Chondrocyte (in vitro differentiated cells): ENCODE data around the gene CELF6. TPM values are rescaled to one million over a fixed set of nuclear protein-coding genes. Genes with fewer than 3 reads are reported as not detected.

Experiments
- DNase-seq: peaks from one replicate; pipeline ENCODE4 v3.0.0; 2021; ENCODE audit warnings: mixed read lengths, low spot score
- H3K27ac Mint-ChIP-seq: one replicate; pipeline ENCODE4 v1.8.0; 2021; ENCODE audit warnings: mild to moderate bottlenecking, moderate library complexity, mixed read lengths; ENCODE audit not compliant: unreplicated experiment
- H3K27me3 Mint-ChIP-seq: 2 replicates; pipeline ENCODE4 v1.8.0; 2021; ENCODE audit warnings: low read depth, mixed read lengths
- H3K36me3 Mint-ChIP-seq: 2 replicates; pipeline ENCODE4 v1.8.0; 2021; ENCODE audit warnings: low read depth, mixed read lengths
- H3K4me1 Mint-ChIP-seq: 2 replicates; pipeline ENCODE4 v1.8.0; 2021; ENCODE audit warnings: low read depth, mild to moderate bottlenecking, mixed read lengths
- H3K4me3 Mint-ChIP-seq: one replicate; pipeline ENCODE4 v1.8.0; 2021; ENCODE audit warnings: mild to moderate bottlenecking, moderate library complexity, mixed read lengths; ENCODE audit not compliant: unreplicated experiment
- H3K9me3 Mint-ChIP-seq: 2 replicates; pipeline ENCODE4 v1.8.0; 2021; ENCODE audit warnings: low read depth, mixed read lengths
- CTCF ChIP-seq: fragments of 200-600 bp; sonication (generic); IDR thresholded peaks from 2 replicates; pipeline ENCODE4 v1.5.0; 2021; ENCODE audit warnings: antibody characterized with exemption, mild to moderate bottlenecking, moderate library complexity
- total RNA-seq: library from RNA; stranded (reverse); gene quantifications from 3 replicates; pipeline ENCODE4 v1.2.1, GENCODE V29; 2021

The CELF6 gene
- total RNA-seq, 1 donor from 2014 or later, result 0.42 TPM

- no peaks in the 10 kb centered on the region for H3K9me3 Mint-ChIP-seq
- H3K4me1 Mint-ChIP-seq, result peaks cover 4% of the 10 kb centered on the region
- no peak overlapping the region for H3K4me3 Mint-ChIP-seq
Observed at GRCh38 chr15:72345280-72345679, 25.3 kb upstream of the CELF6 start.

GRCh38 chr15:72344602-72345001 lies 24.6 kb upstream of the CELF6 start:
- DNase-seq, result no peak
- no peaks in the 10 kb centered on the region for H3K27me3 Mint-ChIP-seq
- no peak for TF ChIP-seq CTCF
- H3K4me3 Mint-ChIP-seq, result no peak overlapping the region
- H3K4me1 Mint-ChIP-seq, result peaks cover 11% of the 10 kb centered on the region
- H3K9me3 Mint-ChIP-seq, result no peaks in the 10 kb centered on the region
- no peak overlapping the region for H3K27ac Mint-ChIP-seq
- peaks cover 22% of the 10 kb centered on the region for H3K36me3 Mint-ChIP-seq

More at GRCh38 chr15:72345280-72345679, 25.3 kb upstream of the CELF6 start:
- Mint-ChIP-seq H3K36me3 (peaks cover 22% of the 10 kb centered on the region), H3K27me3 (no peaks in the 10 kb centered on the region), H3K27ac (no peak overlapping the region)
- DNase-seq, result no peak
- TF ChIP-seq CTCF, result no peak

GRCh38 chr15:72342385-72342784 lies 22.4 kb upstream of the CELF6 start:
- TF ChIP-seq CTCF, result peak; percentile 69
- peaks cover 17% of the 10 kb centered on the region for H3K36me3 Mint-ChIP-seq
- no peak overlapping the region for H3K27ac Mint-ChIP-seq
- peaks cover 23% of the 10 kb centered on the region for H3K4me1 Mint-ChIP-seq
- no peaks in the 10 kb centered on the region for H3K9me3 Mint-ChIP-seq
- no peak for DNase-seq
- no peaks in the 10 kb centered on the region for H3K27me3 Mint-ChIP-seq
- no peak overlapping the region for H3K4me3 Mint-ChIP-seq

GRCh38 chr15:72341361-72341760 lies 21.4 kb upstream of the CELF6 start:
- no peaks in the 10 kb centered on the region for H3K9me3 Mint-ChIP-seq
- H3K36me3 Mint-ChIP-seq, result peaks cover 17% of the 10 kb centered on the region
- no peak for DNase-seq
- TF ChIP-seq CTCF, result peak; percentile 47
- peaks cover 23% of the 10 kb centered on the region for H3K4me1 Mint-ChIP-seq
- H3K27me3 Mint-ChIP-seq, result no peaks in the 10 kb centered on the region
- peak overlapping the region; percentile 73 for H3K27ac Mint-ChIP-seq
- H3K4me3 Mint-ChIP-seq, result no peak overlapping the region

GRCh38 chr15:72340366-72340765 lies 20.4 kb upstream of the CELF6 start:
- H3K4me3 Mint-ChIP-seq, result no peak overlapping the region
- H3K36me3 Mint-ChIP-seq, result peaks cover 10% of the 10 kb centered on the region
- TF ChIP-seq CTCF, result no peak
- no peak for DNase-seq
- H3K27ac Mint-ChIP-seq, result peak overlapping the region; percentile 90
- H3K27me3 Mint-ChIP-seq, result no peaks in the 10 kb centered on the region
- H3K4me1 Mint-ChIP-seq, result peaks cover 23% of the 10 kb centered on the region
- no peaks in the 10 kb centered on the region for H3K9me3 Mint-ChIP-seq
